Keratinocyte (primary cell): Measurements from ENCODE around the gene DACT3. TPM values are rescaled to one million over a fixed set of nuclear protein-coding genes. Genes with fewer than 3 reads are reported as not detected.

Experiments used
- DNase-seq: peaks from one replicate; pipeline ENCODE4 v3.0.0-alpha.2; 2011; ENCODE audit warnings: low read depth, missing footprints, low spot score
- FAIRE-seq: peaks from 2 replicates; lab custom pipeline; 2011; peaks lifted over from hg19 to GRCh38; lab: Jason Lieb, UNC
- H2AFZ ChIP-seq: 2 replicates; pipeline ENCODE4 v1.6.0; 2012; ENCODE audit warnings: low read length, control low read depth, inconsistent platforms; ENCODE audit not compliant: control insufficient read depth
- H3K27ac ChIP-seq: 2 replicates; pipeline ENCODE4 v1.5.1; 2011; ENCODE audit warnings: low read length; ENCODE audit not compliant: control insufficient read depth, insufficient read depth
- H3K27me3 ChIP-seq: 3 replicates; pipeline ENCODE4 v1.6.0; 2011; ENCODE audit warnings: low read length; ENCODE audit not compliant: control insufficient read depth, insufficient read depth; ENCODE audit errors: extremely low read depth
- H3K36me3 ChIP-seq, 2 experiments: 2 replicates in 1 of 2; 3 replicates in 1 of 2; pipeline ENCODE4 v1.5.1; 2011; ENCODE audit warnings: low read length in 2 of 2, mild to moderate bottlenecking in 1 of 2; ENCODE audit not compliant: control insufficient read depth in 2 of 2, insufficient read depth in 2 of 2; ENCODE audit errors: extremely low read depth in 1 of 2
- H3K4me1 ChIP-seq: 3 replicates; pipeline ENCODE4 v1.5.1; 2011; ENCODE audit warnings: low read length; ENCODE audit not compliant: control insufficient read depth, insufficient read depth; ENCODE audit errors: extremely low read depth
- H3K4me2 ChIP-seq: 3 replicates; pipeline ENCODE4 v1.6.0; 2011; ENCODE audit warnings: low read depth, low read length; ENCODE audit not compliant: control insufficient read depth, insufficient read depth; ENCODE audit errors: extremely low read depth
- H3K4me3 ChIP-seq, 3 experiments: fragments of 200-600 bp in 1 of 3; sonication (generic) in 1 of 3; 2 replicates in 2 of 3; 3 replicates in 1 of 3; pipeline ENCODE4 v1.5.1; 2011 to 2016; ENCODE audit warnings: low read length in 3 of 3, mild to moderate bottlenecking in 3 of 3, control low read depth in 2 of 3, inconsistent platforms in 1 of 3, low read depth in 1 of 3, mixed read lengths in 1 of 3, mixed run types in 1 of 3, moderate library complexity in 1 of 3; ENCODE audit not compliant: control insufficient read depth in 2 of 3, insufficient read depth in 2 of 3; ENCODE audit errors: extremely low read depth in 1 of 3
- H3K79me2 ChIP-seq: 2 replicates; pipeline ENCODE4 v1.6.0; 2012; ENCODE audit warnings: low read length; ENCODE audit not compliant: control insufficient read depth, insufficient read depth
- H3K9ac ChIP-seq: 3 replicates; pipeline ENCODE4 v1.6.0; 2011; ENCODE audit warnings: low read length; ENCODE audit not compliant: control insufficient read depth, insufficient read depth; ENCODE audit errors: extremely low read depth
- H3K9me1 ChIP-seq: 3 replicates; pipeline ENCODE4 v1.6.0; 2011; ENCODE audit warnings: low read length; ENCODE audit not compliant: control insufficient read depth, insufficient read depth; ENCODE audit errors: extremely low read depth
- H3K9me3 ChIP-seq: 2 replicates; pipeline ENCODE4 v1.5.1; 2012; ENCODE audit warnings: low read depth, low read length; ENCODE audit not compliant: control insufficient read depth
- H4K20me1 ChIP-seq: 3 replicates; pipeline ENCODE4 v1.6.0; 2011; ENCODE audit warnings: low read length; ENCODE audit not compliant: control insufficient read depth, insufficient read depth; ENCODE audit errors: extremely low read depth
- EZH2 ChIP-seq: IDR thresholded peaks from one replicate; pipeline ENCODE4 v1.6.1; 2012; ENCODE audit warnings: inconsistent platforms, mild to moderate bottlenecking, low read length, moderate library complexity
- dilution Hi-C: fragments of 300-500 bp; cut with MboI; formaldehyde crosslinking; loops from one replicate; pipeline ENCODE4 v1.7.0; 2020; ENCODE audit warnings: low sequenced_read_pairs; ENCODE audit not compliant: extremely low pct_ligation_motif_present
- polyA plus RNA-seq, 5 experiments: library from polyadenylated mRNA; depleted of rRNA in 3 of 5; stranded (reverse) in 3 of 5; stranded (forward) in 1 of 5; unstranded in 1 of 5; fragments of >200 nt; gene quantifications; 1 replicate in 1 of 5; 2 replicates in 3 of 5; 3 replicates in 1 of 5; pipeline versions ENCODE4 v1.2.1 to v1.2.3, GENCODE V29; 2011 to 2012; ENCODE audit warnings: missing spikeins in 2 of 5, low read depth in 1 of 5, low replicate concordance in 1 of 5
- TF ChIP-seq, protein P1 (sequence below), 3 experiments: IDR thresholded peaks in 1 of 3; conservative IDR thresholded peaks in 1 of 3; optimal IDR thresholded peaks in 1 of 3; 2 replicates in 2 of 3; 3 replicates in 1 of 3; pipeline versions ENCODE3 to v1.5.1; 2011; ENCODE audit warnings: low read length in 3 of 3, mild to moderate bottlenecking in 3 of 3, moderate library complexity in 2 of 3, control low read depth in 1 of 3, inconsistent platforms in 1 of 3; ENCODE audit not compliant: insufficient read depth in 2 of 3; ENCODE audit errors: extremely low read depth in 1 of 3

Gene DACT3
- polyA plus RNA-seq, 1 donor (not counting 4 experiments of a cell fraction or from before 2014, with no cell fraction given): 0.04 TPM

- H2AFZ ChIP-seq: no peak overlapping the region
- TF ChIP-seq, protein P1, sequence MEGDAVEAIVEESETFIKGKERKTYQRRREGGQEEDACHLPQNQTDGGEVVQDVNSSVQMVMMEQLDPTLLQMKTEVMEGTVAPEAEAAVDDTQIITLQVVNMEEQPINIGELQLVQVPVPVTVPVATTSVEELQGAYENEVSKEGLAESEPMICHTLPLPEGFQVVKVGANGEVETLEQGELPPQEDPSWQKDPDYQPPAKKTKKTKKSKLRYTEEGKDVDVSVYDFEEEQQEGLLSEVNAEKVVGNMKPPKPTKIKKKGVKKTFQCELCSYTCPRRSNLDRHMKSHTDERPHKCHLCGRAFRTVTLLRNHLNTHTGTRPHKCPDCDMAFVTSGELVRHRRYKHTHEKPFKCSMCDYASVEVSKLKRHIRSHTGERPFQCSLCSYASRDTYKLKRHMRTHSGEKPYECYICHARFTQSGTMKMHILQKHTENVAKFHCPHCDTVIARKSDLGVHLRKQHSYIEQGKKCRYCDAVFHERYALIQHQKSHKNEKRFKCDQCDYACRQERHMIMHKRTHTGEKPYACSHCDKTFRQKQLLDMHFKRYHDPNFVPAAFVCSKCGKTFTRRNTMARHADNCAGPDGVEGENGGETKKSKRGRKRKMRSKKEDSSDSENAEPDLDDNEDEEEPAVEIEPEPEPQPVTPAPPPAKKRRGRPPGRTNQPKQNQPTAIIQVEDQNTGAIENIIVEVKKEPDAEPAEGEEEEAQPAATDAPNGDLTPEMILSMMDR (optimal IDR thresholded peaks at IDR 0.05 in 1 of 3, IDR thresholded peaks at IDR 0.05 in 1 of 3, conservative IDR thresholded peaks at IDR 0.05 in 1 of 3; ENCODE audit: extremely low read depth in 1 of 3, insufficient read depth in 2 of 3, low read length in 3 of 3): no peak
- peak; percentile 75 for TF ChIP-seq EZH2
- no peaks in the 10 kb centered on the region for H3K79me2 ChIP-seq
- H3K4me3 ChIP-seq: no peak overlapping the region
- H3K36me3 ChIP-seq: no peaks in the 10 kb centered on the region
- no peaks in the 10 kb centered on the region for H3K9me3 ChIP-seq
- H3K27ac ChIP-seq: no peak overlapping the region
- dilution Hi-C loops: no loop called here
- no peak overlapping the region for H3K4me2 ChIP-seq
- no peaks in the 10 kb centered on the region for H4K20me1 ChIP-seq
- DNase-seq (no peak), FAIRE-seq (no peak)
- peaks cover 26% of the 10 kb centered on the region for H3K27me3 ChIP-seq
- H3K9ac ChIP-seq: no peak overlapping the region
- H3K9me1 ChIP-seq: no peaks in the 10 kb centered on the region
- peaks cover 13% of the 10 kb centered on the region for H3K4me1 ChIP-seq
These were observed 919 bp downstream of the DACT3 start for GRCh38 chr19:46660008-46660517.

DNA sequence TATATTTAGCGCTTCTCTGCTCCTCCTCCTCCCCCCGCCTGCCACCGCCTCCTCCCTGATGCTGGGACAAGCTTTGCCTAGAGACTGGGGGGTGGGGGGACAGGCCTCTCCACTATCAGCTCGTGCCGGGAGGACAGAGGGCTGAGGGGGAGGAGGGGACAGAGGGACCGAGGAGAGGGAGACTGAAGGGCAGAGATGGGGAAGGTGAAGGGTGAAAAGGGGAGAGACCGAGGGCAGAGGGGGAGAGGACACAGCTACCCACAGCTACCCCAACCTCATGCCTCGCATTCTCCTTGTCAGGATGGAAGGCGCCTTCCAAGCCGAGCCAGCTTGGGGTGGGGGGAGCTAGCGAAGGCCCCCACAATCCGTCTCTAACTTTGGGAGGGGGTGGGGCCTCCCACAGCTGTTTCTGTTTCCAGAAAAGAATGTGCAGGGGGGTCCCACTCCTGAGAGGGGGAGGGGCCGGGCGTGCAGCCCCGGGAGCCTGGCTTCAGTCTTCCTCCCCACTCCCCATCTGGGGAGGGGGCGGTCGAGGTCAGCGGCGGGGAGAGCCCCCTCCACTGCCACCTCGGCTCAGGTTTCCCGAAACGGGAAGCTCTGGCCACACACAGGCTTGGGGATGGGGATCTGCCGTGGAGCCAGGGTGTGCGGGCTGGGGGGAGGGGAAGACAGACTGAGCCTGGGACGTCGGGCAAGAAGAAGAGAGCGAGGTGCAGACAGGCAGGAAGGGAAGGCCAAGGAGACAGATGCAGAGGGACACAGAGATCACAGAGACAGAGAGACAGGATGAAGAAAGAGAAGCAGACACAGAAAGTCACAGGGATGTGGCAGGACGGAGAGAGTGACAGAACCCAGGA, 1.6 kb downstream of the DACT3 start:
- H3K27me3 ChIP-seq: peaks cover 26% of the 10 kb centered on the region
- H3K9ac ChIP-seq: no peak overlapping the region
- peaks cover 13% of the 10 kb centered on the region for H3K4me1 ChIP-seq
- DNase-seq: no peak
- dilution Hi-C loops: no loop called here
- H3K79me2 ChIP-seq: no peaks in the 10 kb centered on the region
- H3K27ac ChIP-seq: no peak overlapping the region
- TF ChIP-seq EZH2: no peak
- TF ChIP-seq, protein P1 (optimal IDR thresholded peaks at IDR 0.05 in 1 of 3, IDR thresholded peaks at IDR 0.05 in 1 of 3, conservative IDR thresholded peaks at IDR 0.05 in 1 of 3; ENCODE audit: extremely low read depth in 1 of 3, insufficient read depth in 2 of 3, low read length in 3 of 3): no peak
- no peak overlapping the region for H3K4me3 ChIP-seq
- H4K20me1 ChIP-seq: no peaks in the 10 kb centered on the region
- H2AFZ ChIP-seq: no peak overlapping the region
- no peaks in the 10 kb centered on the region for H3K9me3 ChIP-seq
- no peak for FAIRE-seq
- no peak overlapping the region for H3K4me2 ChIP-seq
- H3K36me3 ChIP-seq: no peaks in the 10 kb centered on the region
- H3K9me1 ChIP-seq: no peaks in the 10 kb centered on the region
